IMR-90 (cell line): ENCODE measurements around the gene FBXW5. TPM values are rescaled to one million over a fixed set of nuclear protein-coding genes. Genes with fewer than 3 reads are reported as not detected.

ENCODE experiments used
- ATAC-seq: fragments of 200-7000 bp; cut with Tn5 transposase; 2 replicates; pipeline ENCODE4 v1.9.1; 2020; ENCODE audit warnings: low read depth, mild to moderate bottlenecking, moderate library complexity
- BruUV-seq: library from RNA; stranded (reverse); fragments of 400-500 nt; replicated peaks from 2 replicates; lab custom pipeline; 2021; lab: Mats Ljungman, UMichigan
- CTCF ChIA-PET: fragments of 300-600 bp; formaldehyde crosslinking; extraction: SDS; loops from one replicate; lab custom pipeline; 2021; ENCODE audit warnings: antibody characterized with exemption; lab: Yijun Ruan, JAX
- POLR2A ChIA-PET: fragments of 300-600 bp; sonication (Branson Sonifier 250); formaldehyde crosslinking; loops from one replicate; lab custom pipeline; 2022; ENCODE audit warnings: antibody characterized with exemption; ENCODE audit not compliant: unreplicated experiment; lab: Charles Lee
- DNase-seq: peaks from one replicate; pipeline ENCODE4 v3.0.0; 2013
- H2AFZ ChIP-seq: replicated peaks from 2 replicates; pipeline ENCODE3; 2013; ENCODE audit warnings: low read length, mild to moderate bottlenecking; ENCODE audit not compliant: poor library complexity
- H2AK5ac ChIP-seq: 2 replicates; pipeline ENCODE4 v1.6.1; 2013; ENCODE audit warnings: low read depth, low read length, inconsistent platforms
- H2AK9ac ChIP-seq: replicated peaks from 2 replicates; pipeline ENCODE3; 2013; ENCODE audit warnings: mild to moderate bottlenecking, low read depth, low read length, moderate library complexity; ENCODE audit not compliant: poor library complexity
- H2BK120ac ChIP-seq: 2 replicates; pipeline ENCODE4 v1.6.1; 2013; ENCODE audit warnings: low read depth, low read length, inconsistent platforms
- H2BK15ac ChIP-seq: 3 replicates; pipeline ENCODE4 v1.6.1; 2013; ENCODE audit warnings: low read depth, low read length, inconsistent platforms
- H2BK20ac ChIP-seq: 2 replicates; pipeline ENCODE4 v1.6.1; 2013; ENCODE audit warnings: low read depth, mild to moderate bottlenecking, inconsistent platforms, low read length, moderate library complexity
- H2BK5ac ChIP-seq: 2 replicates; pipeline ENCODE4 v1.6.1; 2013; ENCODE audit warnings: mild to moderate bottlenecking, low read depth, low read length, inconsistent platforms; ENCODE audit not compliant: poor library complexity, severe bottlenecking
- H3K14ac ChIP-seq: replicated peaks from 2 replicates; pipeline ENCODE4 v1.6.1; 2013; ENCODE audit warnings: low read depth, low read length, inconsistent platforms
- H3K18ac ChIP-seq: 2 replicates; pipeline ENCODE4 v1.6.1; 2013; ENCODE audit warnings: low read depth, low read length, control low read depth
- H3K23ac ChIP-seq: 2 replicates; pipeline ENCODE4 v1.6.1; 2013; ENCODE audit warnings: low read depth, low read length, inconsistent platforms
- H3K27ac ChIP-seq: 2 replicates; pipeline ENCODE4 v1.5.1; 2013; ENCODE audit warnings: mild to moderate bottlenecking, control low read depth, low read length; ENCODE audit not compliant: insufficient read depth
- H3K27me3 ChIP-seq: 2 replicates; pipeline ENCODE4 v1.6.1; 2013; ENCODE audit warnings: low read length; ENCODE audit not compliant: control insufficient read depth, insufficient read depth
- H3K36me3 ChIP-seq: 2 replicates; pipeline ENCODE4 v1.6.1; 2013; ENCODE audit warnings: low read length, mixed read lengths; ENCODE audit not compliant: control insufficient read depth, insufficient read depth
- H3K4ac ChIP-seq: 2 replicates; pipeline ENCODE4 v1.6.1; 2013; ENCODE audit warnings: low read depth, low read length, inconsistent platforms
- H3K4me1 ChIP-seq: 2 replicates; pipeline ENCODE4 v1.6.1; 2013; ENCODE audit warnings: low read length, mixed read lengths; ENCODE audit not compliant: control insufficient read depth, insufficient read depth
- H3K4me2 ChIP-seq: 2 replicates; pipeline ENCODE4 v1.6.1; 2013; ENCODE audit warnings: low read depth, mild to moderate bottlenecking, control low read depth, low read length, moderate library complexity
- H3K4me3 ChIP-seq: 2 replicates; pipeline ENCODE4 v1.5.1; 2013; ENCODE audit warnings: low read depth, mild to moderate bottlenecking, control low read depth, low read length, moderate library complexity; ENCODE audit not compliant: insufficient read depth
- H3K56ac ChIP-seq: 2 replicates; pipeline ENCODE4 v1.6.1; 2013; ENCODE audit warnings: low read length, inconsistent platforms; ENCODE audit not compliant: insufficient read depth; ENCODE audit errors: extremely low read depth
- H3K79me1 ChIP-seq, 2 experiments: 2 replicates each; pipeline ENCODE4 v1.6.1; 2013; ENCODE audit warnings: low read length in 2 of 2, inconsistent platforms in 1 of 2, low read depth in 1 of 2
- H3K9ac ChIP-seq: 2 replicates; pipeline ENCODE4 v1.6.1; 2013; ENCODE audit warnings: low read depth, low read length, control low read depth
- H3K9me1 ChIP-seq: 2 replicates; pipeline ENCODE4 v1.6.1; 2013; ENCODE audit warnings: low read length, inconsistent platforms; ENCODE audit not compliant: insufficient read depth
- H3K9me3 ChIP-seq: 2 replicates; pipeline ENCODE4 v1.6.1; 2013; ENCODE audit warnings: low read length; ENCODE audit not compliant: control insufficient read depth, insufficient read depth
- H4K20me1 ChIP-seq: 2 replicates; pipeline ENCODE4 v1.6.1; 2013; ENCODE audit warnings: low read length, inconsistent platforms; ENCODE audit not compliant: insufficient read depth
- H4K5ac ChIP-seq: 2 replicates; pipeline ENCODE4 v1.6.1; 2013; ENCODE audit warnings: mild to moderate bottlenecking, low read depth, low read length, control low read depth
- H4K8ac ChIP-seq, 2 experiments: 2 replicates each; pipeline ENCODE4 v1.6.1; 2013; ENCODE audit warnings: low read depth in 2 of 2, low read length in 2 of 2, control low read depth in 1 of 2, inconsistent platforms in 1 of 2
- H4K91ac ChIP-seq: 2 replicates; pipeline ENCODE4 v1.6.1; 2013; ENCODE audit warnings: low read depth, low read length, inconsistent platforms; ENCODE audit not compliant: insufficient read depth
- CEBPB ChIP-seq: IDR thresholded peaks from 2 replicates; pipeline ENCODE4 v1.6.1; 2012; ENCODE audit warnings: low read depth, low read length, improper control_type of control experiment
- CHD1 ChIP-seq: IDR thresholded peaks from 2 replicates; pipeline ENCODE4 v1.6.1; 2012; ENCODE audit warnings: low read depth, low read length, improper control_type of control experiment
- FOS ChIP-seq: fragments of 150-350 bp; IDR thresholded peaks from 2 replicates; pipeline ENCODE4 v1.6.1; 2016; ENCODE audit warnings: low read depth, low read length
- MAFK ChIP-seq: IDR thresholded peaks from 2 replicates; pipeline ENCODE4 v1.6.1; 2012; ENCODE audit warnings: low read depth, low read length, improper control_type of control experiment
- NFE2L2 ChIP-seq: fragments of 150-350 bp; IDR thresholded peaks from 2 replicates; pipeline ENCODE4 v1.6.1; 2016; ENCODE audit warnings: low read depth, mild to moderate bottlenecking, low read length
- POLR2A ChIP-seq: IDR thresholded peaks from 2 replicates; pipeline ENCODE4 v1.6.1; 2012; ENCODE audit warnings: mild to moderate bottlenecking, low read depth, low read length
- RAD21 ChIP-seq: IDR thresholded peaks from 2 replicates; pipeline ENCODE4 v1.6.1; 2012; ENCODE audit warnings: low read length, improper control_type of control experiment
- WGBS, 2 experiments: methylation state at CpG; one replicate each; pipeline versions ENCODE4 v1.1.5 to v1.1.7; 2013; ENCODE audit warnings: missing lambda C conversion rate in 2 of 2; ENCODE audit not compliant: insufficient read length in 1 of 2; ENCODE audit errors: extremely low coverage in 2 of 2; 5-methylcytosine and 5-hydroxymethylcytosine counted together
- dilution Hi-C: fragments of 300-500 bp; cut with HindIII; formaldehyde crosslinking; loops from one replicate; pipeline ENCODE4 v1.14.3; 2018; ENCODE audit warnings: low sequenced_read_pairs; ENCODE audit not compliant: unreplicated experiment
- in situ Hi-C: fragments of 300-500 bp; cut with MboI; formaldehyde crosslinking; loops from 3 replicates; pipeline ENCODE4 v1.14.3; 2019; ENCODE audit warnings: low sequenced_read_pairs, inconsistent platforms, mixed read lengths
- intact Hi-C: fragments of 100-400 bp; cut with micrococcal nuclease; formaldehyde crosslinking; loops from 2 replicates; pipeline ENCODE4 v1.10.0; 2022
- polyA plus RNA-seq, 3 experiments: library from polyadenylated mRNA; depleted of rRNA; stranded (reverse); fragments of >200 nt; gene quantifications; 2 replicates each; pipeline ENCODE4 v1.2.3, GENCODE V29; 2012; ENCODE audit warnings: low replicate concordance in 1 of 3
- total RNA-seq: library from RNA; depleted of rRNA; stranded (reverse); fragments of >200 nt; gene quantifications from 2 replicates; pipeline ENCODE4 v1.2.3, GENCODE V29; 2012
- TF ChIP-seq, protein P1 (sequence below): fragments of 150-350 bp; IDR thresholded peaks from 2 replicates; pipeline ENCODE4 v1.6.1; 2016; ENCODE audit warnings: low read depth, mild to moderate bottlenecking, low read length, moderate library complexity, borderline replicate concordance

FBXW5 gene
- total and polyA plus RNA-seq, 2 of the 4 experiments (the other 2 are of a cell fraction), result 65.1 to 80.2 TPM

DNA sequence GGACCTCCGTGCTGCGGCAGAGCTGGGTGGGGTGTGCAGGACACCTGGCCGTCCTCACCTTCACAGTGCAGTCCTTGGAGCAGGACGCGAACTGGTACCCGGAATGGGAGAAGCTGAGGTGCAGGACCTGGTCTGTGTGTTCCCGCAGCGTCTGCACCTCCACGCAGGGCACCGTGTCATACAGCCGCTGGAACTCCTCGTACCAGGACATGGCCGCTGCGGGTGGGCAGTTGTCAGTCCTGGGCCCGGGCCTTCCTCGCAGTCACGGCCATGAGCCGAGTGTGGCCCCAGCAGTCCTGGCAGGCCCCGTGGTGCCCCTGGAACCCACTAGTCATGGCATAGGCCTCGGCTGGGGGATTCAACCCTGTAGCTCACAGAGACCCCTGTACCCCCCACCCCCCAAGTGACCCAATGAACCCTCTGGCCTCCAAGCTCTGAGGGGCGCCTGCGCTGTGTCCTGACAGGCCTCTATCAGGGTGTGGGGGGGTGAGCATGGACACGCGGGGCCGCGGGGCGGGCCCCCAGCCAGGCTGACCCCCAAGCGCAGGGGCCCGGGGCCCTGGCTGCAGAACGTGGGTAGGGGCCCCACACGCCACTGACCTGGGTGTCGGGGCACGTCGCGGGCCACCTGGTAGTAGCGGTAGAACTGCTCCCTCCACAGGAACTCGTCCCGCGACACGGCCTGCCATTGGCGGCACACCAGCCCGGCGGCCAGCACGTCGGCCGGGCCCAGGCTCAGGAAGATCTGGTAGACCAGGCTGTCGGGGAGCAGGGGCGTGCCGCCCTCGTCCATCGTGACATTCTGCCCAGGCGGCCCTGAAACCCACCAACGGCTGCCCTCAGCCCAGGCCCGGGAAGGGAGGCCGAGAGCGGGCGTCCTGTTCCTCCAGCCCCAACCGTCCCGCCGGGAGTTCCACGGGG lies 987 bp downstream of the FBXW5 start:
- Histone ChIP-seq H3K4me2 (peak overlapping the region; percentile 86), H3K14ac (peak overlapping the region; percentile 81), H3K9ac (peak overlapping the region; percentile 96), H2AK9ac (peak overlapping the region; percentile 100), H2AFZ (peak overlapping the region; percentile 91), H4K5ac (peak overlapping the region; percentile 73), H2BK120ac (peak overlapping the region; percentile 23; the same call in 1 of the 2 replicates), H2AK5ac (peak overlapping the region; percentile 85), H3K4me1 (peaks cover 4% of the 10 kb centered on the region), H4K20me1 (peaks cover 22% of the 10 kb centered on the region), H3K27ac (peak overlapping the region; percentile 97), H3K4me3 (peak overlapping the region; percentile 79), H2BK15ac (no peak overlapping the region), H3K27me3 (no peaks in the 10 kb centered on the region), H3K23ac (peak overlapping the region; percentile 42), H3K18ac (peak overlapping the region; percentile 25; the same call in 1 of the 2 replicates), H3K56ac (no peak overlapping the region), H3K9me1 (peaks cover 8% of the 10 kb centered on the region), H2BK5ac (peak overlapping the region; percentile 88), H4K91ac (peak overlapping the region; percentile 47), H3K79me1 (peaks cover 5 to 35% of the 10 kb centered on the region in 2 experiments), H3K36me3 (peaks cover 41% of the 10 kb centered on the region), H3K9me3 (no peaks in the 10 kb centered on the region), H2BK20ac (no peak overlapping the region), H3K4ac (peak overlapping the region; percentile 75), H4K8ac (peak overlapping the region in 1 of 2 experiments; percentile 67; a peak in 1 of 4 replicates)
- dilution Hi-C loops (no loop called here), intact Hi-C loops (loop anchor here (2.0 kb wide), 1 partner anchor 95 kb away; the partner anchor contains the start of gene PHPT1), in situ Hi-C loops (no loop called here)
- ChIA-PET CTCF (interaction anchor here (0.6 to 1.0 kb wide), 2 partner anchors 12 to 41 kb away, joined by 3 read pairs; no protein-coding TSS in a partner anchor), POLR2A (no interaction called here)
- no TSS peak for BruUV-seq
- ATAC-seq, result peak; percentile 19
- TF ChIP-seq, protein P1, sequence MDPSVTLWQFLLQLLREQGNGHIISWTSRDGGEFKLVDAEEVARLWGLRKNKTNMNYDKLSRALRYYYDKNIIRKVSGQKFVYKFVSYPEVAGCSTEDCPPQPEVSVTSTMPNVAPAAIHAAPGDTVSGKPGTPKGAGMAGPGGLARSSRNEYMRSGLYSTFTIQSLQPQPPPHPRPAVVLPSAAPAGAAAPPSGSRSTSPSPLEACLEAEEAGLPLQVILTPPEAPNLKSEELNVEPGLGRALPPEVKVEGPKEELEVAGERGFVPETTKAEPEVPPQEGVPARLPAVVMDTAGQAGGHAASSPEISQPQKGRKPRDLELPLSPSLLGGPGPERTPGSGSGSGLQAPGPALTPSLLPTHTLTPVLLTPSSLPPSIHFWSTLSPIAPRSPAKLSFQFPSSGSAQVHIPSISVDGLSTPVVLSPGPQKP, result no peak
- TF ChIP-seq POLR2A (no peak), CEBPB (no peak), RAD21 (no peak), FOS (no peak), NFE2L2 (no peak), CHD1 (no peak; the same call in 1 of the 2 replicates), MAFK (no peak)
- no peak for DNase-seq
- 25% methylated on average over 40 of the region's 61 CpGs; no CpG with 5 or more reads in 1 of the 2 experiments for WGBS, 2 experiments
